Neuron (in vitro differentiated cells): Measurements from ENCODE around the gene PRKCE.
"Not testable (repeated sequence)": the region's sequence is repeated elsewhere in the genome, so short reads cannot be mapped to it uniquely, and the experiment has no call there.

ENCODE experiments used
- H2AFZ ChIP-seq: one replicate; pipeline ENCODE4 v1.6.1; 2013; ENCODE audit warnings: low read depth, mild to moderate bottlenecking, inconsistent platforms, low read length, moderate library complexity
- H3K27me3 ChIP-seq: one replicate; pipeline ENCODE4 v1.6.1; 2013; ENCODE audit warnings: low read length; ENCODE audit not compliant: insufficient read depth
- H3K36me3 ChIP-seq: one replicate; pipeline ENCODE4 v1.6.1; 2013; ENCODE audit warnings: low read length; ENCODE audit not compliant: insufficient read depth
- H3K4me1 ChIP-seq: one replicate; pipeline ENCODE4 v1.6.1; 2013; ENCODE audit warnings: low read length; ENCODE audit not compliant: insufficient read depth
- H3K4me3 ChIP-seq: 2 replicates; pipeline ENCODE4 v1.5.1; 2013; ENCODE audit warnings: mild to moderate bottlenecking, low read length, moderate library complexity
- H3K9me3 ChIP-seq: one replicate; pipeline ENCODE4 v1.6.1; 2013; ENCODE audit warnings: low read length

The PRKCE gene

DNA sequence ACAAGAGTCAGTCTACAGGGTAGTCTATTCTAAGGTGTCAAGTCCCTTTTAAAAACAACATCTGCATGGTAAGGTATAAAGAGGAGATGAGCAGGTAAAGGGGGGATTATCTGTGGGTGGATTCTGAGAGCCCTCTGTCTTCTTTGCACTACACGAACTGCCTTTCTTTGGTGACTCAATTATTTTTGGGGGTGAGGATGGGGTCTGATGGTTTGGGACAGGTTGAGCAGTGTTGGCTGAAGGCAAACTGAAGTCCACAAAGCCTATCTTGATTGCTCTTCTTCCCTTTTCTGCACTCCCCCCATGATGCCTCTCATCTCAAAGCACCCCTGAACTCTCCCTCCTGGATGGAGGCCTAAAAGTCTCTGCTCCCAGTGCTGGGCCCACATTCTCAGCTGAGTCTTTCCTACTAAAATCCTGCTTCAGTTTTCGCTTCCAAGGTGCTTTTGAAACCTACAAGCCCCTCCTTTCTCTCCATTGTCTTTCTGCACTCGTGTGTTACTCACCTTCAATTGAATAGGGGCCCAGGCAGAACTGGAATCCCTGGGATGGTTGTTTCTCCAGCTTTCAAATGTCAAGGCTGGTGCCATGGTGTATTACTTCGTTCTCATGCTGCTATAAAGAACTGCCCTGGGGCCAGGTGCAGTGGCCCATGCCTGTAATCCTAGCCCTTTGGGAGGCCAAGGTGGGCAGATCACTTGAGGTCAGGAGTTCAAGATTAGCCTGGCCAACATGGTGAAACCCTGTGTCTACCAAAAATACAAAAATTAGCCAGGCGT, 64.3 kb downstream of the PRKCE start:
- no peak overlapping the region for H2AFZ ChIP-seq
- no peak overlapping the region for H3K4me3 ChIP-seq
- H3K9me3 ChIP-seq = no peaks in the 10 kb centered on the region
- H3K36me3 ChIP-seq = no peaks in the 10 kb centered on the region
- H3K4me1 ChIP-seq = no peaks in the 10 kb centered on the region
- no peaks in the 10 kb centered on the region for H3K27me3 ChIP-seq

- not testable (repeated sequence) for H3K27me3 ChIP-seq, H3K36me3 ChIP-seq, H3K4me1 ChIP-seq, H3K9me3 ChIP-seq, H2AFZ ChIP-seq, H3K4me3 ChIP-seq
These were observed 65.0 kb downstream of the PRKCE start for GRCh38 chr2:45716432-45716831.

- no peaks in the 10 kb centered on the region for H3K4me1 ChIP-seq
- H3K27me3 ChIP-seq = no peaks in the 10 kb centered on the region
- H3K4me3 ChIP-seq = no peak overlapping the region
- no peak overlapping the region for H2AFZ ChIP-seq
- no peaks in the 10 kb centered on the region for H3K9me3 ChIP-seq
- H3K36me3 ChIP-seq = no peaks in the 10 kb centered on the region
These were observed 65.4 kb downstream of the PRKCE start for GRCh38 chr2:45716915-45717314.

DNA sequence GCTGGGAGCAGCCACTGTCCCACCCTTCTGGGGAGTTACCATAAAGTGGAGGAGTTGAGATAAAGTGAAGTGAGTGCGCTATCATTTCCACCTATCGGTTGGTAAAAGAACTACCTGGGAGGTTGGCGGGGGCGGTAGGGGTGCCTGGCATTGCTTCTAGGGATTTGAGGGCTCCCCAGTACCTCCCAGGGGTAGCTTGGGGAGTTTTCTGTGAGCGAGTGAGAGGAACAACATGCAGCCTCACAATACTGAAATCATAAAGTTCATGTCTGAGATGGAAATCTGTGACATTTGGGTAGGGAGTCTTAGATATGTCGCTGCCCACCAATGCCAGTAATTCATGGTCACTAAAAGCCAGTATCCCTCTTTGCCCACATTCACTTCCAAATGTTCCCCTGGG, 68.7 kb downstream of the PRKCE start:
- no peak overlapping the region for H2AFZ ChIP-seq
- H3K4me3 ChIP-seq = no peak overlapping the region
- H3K27me3 ChIP-seq = no peaks in the 10 kb centered on the region
- no peaks in the 10 kb centered on the region for H3K4me1 ChIP-seq
- no peaks in the 10 kb centered on the region for H3K9me3 ChIP-seq
- H3K36me3 ChIP-seq = no peaks in the 10 kb centered on the region

DNA sequence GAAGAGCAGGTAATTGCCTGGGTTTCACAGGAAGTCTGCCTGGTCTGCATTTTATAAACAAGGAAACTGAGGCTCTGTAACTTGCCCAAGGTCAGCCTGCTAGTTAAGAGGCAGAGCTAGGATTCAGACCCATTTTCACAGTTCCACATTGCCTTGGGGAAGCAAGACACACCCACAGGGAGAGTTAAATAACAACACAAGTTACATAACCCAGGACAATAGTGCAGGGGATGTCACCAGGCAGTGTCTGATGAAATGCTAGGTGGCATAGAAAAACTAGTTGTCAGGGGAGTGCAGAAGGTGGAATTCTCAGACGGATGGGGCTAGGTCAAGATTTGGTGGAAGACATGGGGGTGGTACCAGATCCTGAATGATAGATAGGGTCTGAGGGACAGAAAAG, 69.7 kb downstream of the PRKCE start:
- Histone ChIP-seq H2AFZ (no peak overlapping the region), H3K36me3 (no peaks in the 10 kb centered on the region), H3K27me3 (no peaks in the 10 kb centered on the region), H3K4me1 (peaks cover 2% of the 10 kb centered on the region), H3K9me3 (no peaks in the 10 kb centered on the region), H3K4me3 (no peak overlapping the region)

GRCh38 chr2:45722477-45722876, 71.0 kb downstream of the PRKCE start:
- no peaks in the 10 kb centered on the region for H3K36me3 ChIP-seq
- no peaks in the 10 kb centered on the region for H3K27me3 ChIP-seq
- no peak overlapping the region for H2AFZ ChIP-seq
- H3K4me3 ChIP-seq = no peak overlapping the region
- H3K4me1 ChIP-seq = peaks cover 6% of the 10 kb centered on the region
- no peaks in the 10 kb centered on the region for H3K9me3 ChIP-seq

- no peaks in the 10 kb centered on the region for H3K9me3 ChIP-seq
- H3K27me3 ChIP-seq = no peaks in the 10 kb centered on the region
- H3K36me3 ChIP-seq = no peaks in the 10 kb centered on the region
- H3K4me1 ChIP-seq = peaks cover 6% of the 10 kb centered on the region
- H2AFZ ChIP-seq = no peak overlapping the region
- no peak overlapping the region for H3K4me3 ChIP-seq
These were observed 72.4 kb downstream of the PRKCE start for GRCh38 chr2:45723857-45724256.

DNA sequence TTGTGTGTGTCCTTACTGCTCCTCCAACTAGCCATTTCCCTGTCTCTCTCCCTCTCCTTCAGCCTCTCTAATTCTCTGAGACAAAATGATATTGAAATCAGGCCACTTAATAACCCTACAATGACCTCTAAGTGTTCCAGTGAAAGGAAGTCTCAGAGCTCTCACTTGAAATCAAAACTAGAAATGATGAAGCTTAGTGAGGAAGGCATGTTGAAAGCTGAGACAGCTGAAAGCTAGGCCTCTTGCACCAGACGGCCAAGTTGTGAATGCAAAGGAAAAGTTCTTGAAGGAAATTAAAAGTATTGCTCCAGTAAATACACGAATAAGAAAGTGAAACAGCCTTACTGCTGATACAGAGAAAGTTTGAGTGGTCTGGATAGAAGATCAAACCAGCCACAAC, 72.9 kb downstream of the PRKCE start:
- Histone ChIP-seq H3K4me3 (no peak overlapping the region), H3K4me1 (peaks cover 6% of the 10 kb centered on the region), H3K27me3 (no peaks in the 10 kb centered on the region), H3K36me3 (no peaks in the 10 kb centered on the region), H3K9me3 (no peaks in the 10 kb centered on the region), H2AFZ (no peak overlapping the region)

GRCh38 chr2:45725731-45726130, 74.3 kb downstream of the PRKCE start:
- Histone ChIP-seq H3K36me3 (no peaks in the 10 kb centered on the region), H3K4me3 (no peak overlapping the region), H2AFZ (no peak overlapping the region), H3K27me3 (no peaks in the 10 kb centered on the region), H3K9me3 (no peaks in the 10 kb centered on the region), H3K4me1 (peaks cover 6% of the 10 kb centered on the region)

DNA sequence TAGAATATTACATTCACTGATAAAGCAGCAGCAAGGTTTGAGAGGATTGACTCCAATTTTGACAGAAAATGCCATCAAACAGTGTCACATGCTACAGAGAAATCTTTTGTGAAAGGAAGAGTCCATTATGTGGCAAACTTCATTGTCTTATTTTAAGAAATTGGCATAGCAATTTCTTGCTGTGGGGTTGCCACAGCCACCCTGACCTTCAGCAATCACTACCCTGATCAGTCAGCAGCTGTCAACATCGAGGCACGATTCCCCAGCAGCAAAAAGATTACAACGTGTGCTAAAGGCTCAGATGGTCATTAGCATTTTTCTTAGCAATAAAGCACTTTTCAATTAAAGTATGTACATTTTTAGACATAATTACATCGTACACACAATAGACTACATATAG, 74.7 kb downstream of the PRKCE start:
- Histone ChIP-seq H3K4me3 (no peak overlapping the region), H3K36me3 (no peaks in the 10 kb centered on the region)

DNA sequence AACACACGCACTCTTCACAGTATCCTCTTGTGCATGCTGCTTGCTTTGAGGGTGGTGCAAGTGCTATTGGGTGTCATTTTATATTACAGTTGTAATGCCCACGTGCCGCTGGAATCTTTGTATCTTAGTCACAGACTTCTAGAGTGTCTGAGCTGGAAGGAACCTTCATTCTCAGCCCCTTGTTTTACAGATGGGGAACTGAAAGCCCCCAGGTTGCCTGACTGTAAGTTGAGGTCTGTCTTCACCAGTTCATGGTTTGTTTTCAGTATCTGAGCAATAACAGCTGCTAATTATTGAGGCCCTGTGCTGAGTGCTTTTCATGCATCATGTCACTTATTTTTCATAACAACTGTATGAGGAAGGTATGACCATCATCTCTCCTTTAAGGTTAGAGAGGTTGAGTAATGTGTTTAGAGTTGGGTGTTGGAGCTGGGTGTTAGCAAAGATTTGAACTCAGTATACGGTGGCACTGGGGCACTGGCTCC, 77.0 kb downstream of the PRKCE start:
- Histone ChIP-seq H3K36me3 (no peaks in the 10 kb centered on the region), H3K27me3 (no peaks in the 10 kb centered on the region), H3K4me1 (peaks cover 6% of the 10 kb centered on the region), H3K4me3 (no peak overlapping the region), H3K9me3 (no peaks in the 10 kb centered on the region), H2AFZ (no peak overlapping the region)

More for the DNA sequence above, 74.7 kb downstream of the PRKCE start:
- Histone ChIP-seq H3K9me3 (no peaks in the 10 kb centered on the region), H2AFZ (no peak overlapping the region), H3K4me1 (peaks cover 6% of the 10 kb centered on the region), H3K27me3 (no peaks in the 10 kb centered on the region)

DNA sequence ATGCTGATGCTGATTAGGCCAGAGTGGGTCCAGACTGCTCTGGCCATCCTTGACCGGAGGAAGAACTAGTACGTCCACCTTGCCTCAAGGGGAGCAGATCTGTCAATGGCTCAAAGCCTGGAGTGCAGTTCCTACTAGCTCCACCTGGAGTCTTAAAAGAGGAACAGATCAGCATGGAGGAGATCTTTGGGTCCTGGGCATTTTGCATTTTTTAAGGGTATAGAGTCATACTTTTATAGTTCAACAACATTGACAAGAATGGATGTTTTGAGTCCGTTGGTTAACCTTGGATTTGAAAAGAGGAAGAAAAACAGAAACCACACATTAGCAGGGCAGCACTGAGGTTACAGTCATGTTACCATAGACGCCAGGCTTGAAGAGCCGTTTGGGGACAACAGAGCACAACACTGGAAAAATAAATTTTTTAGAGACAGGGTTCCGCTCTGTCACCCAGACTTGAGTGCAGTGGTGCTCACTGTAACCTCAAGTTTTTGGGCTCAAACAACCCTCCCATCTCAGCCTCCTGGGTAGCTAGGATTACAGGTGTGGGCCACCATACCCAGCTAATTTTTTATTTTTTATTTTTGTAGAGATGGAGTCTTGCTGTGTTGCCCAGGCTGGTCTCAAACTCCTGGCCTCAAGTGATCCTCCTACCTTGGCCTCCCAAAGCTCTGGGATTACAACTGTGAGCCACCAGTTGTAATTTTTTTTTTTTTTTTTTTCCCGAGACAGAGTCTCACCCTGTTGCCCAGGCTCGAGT, 78.5 kb downstream of the PRKCE start:
- Histone ChIP-seq H3K27me3 (no peaks in the 10 kb centered on the region), H3K4me3 (no peak overlapping the region), H3K4me1 (peaks cover 6% of the 10 kb centered on the region), H3K36me3 (no peaks in the 10 kb centered on the region), H2AFZ (no peak overlapping the region), H3K9me3 (no peaks in the 10 kb centered on the region)

- Histone ChIP-seq H3K36me3 (no peaks in the 10 kb centered on the region), H2AFZ (no peak overlapping the region), H3K4me1 (peaks cover 5% of the 10 kb centered on the region), H3K4me3 (no peak overlapping the region), H3K9me3 (no peaks in the 10 kb centered on the region), H3K27me3 (no peaks in the 10 kb centered on the region)
These were observed 79.7 kb downstream of the PRKCE start for GRCh38 chr2:45731141-45731540.
